GM19240 (cell line): ENCODE results near the gene MIGA1.
"Not testable (repeated sequence)": the region's sequence is repeated elsewhere in the genome, so short reads cannot be mapped to it uniquely, and the experiment has no call there.

Experiments used
- DNase-seq: peaks from one replicate; pipeline ENCODE4 v3.0.0; 2011; ENCODE audit warnings: low spot score; ENCODE audit not compliant: insufficient read length

The MIGA1 gene

DNA sequence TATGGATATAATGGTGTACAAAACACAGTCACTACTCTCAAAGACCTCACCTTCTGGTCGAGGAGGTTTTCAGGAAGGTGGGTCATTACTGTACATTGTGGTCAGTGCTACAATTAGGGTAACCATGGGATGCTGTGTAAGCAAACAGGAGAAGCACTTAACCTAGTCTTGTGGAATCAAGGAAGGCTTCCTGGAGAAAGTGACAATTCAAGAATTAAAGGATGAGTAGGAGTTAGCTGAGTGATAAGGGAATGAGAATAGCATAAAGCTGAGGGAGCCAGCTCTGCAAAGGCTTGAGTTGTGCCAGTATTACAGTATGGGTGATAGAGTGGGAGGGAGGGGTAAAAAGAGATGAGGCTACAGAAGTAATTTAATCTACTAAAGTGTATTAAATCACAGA, 126.2 kb downstream of the MIGA1 start:
- DNase-seq: no peak

DNA sequence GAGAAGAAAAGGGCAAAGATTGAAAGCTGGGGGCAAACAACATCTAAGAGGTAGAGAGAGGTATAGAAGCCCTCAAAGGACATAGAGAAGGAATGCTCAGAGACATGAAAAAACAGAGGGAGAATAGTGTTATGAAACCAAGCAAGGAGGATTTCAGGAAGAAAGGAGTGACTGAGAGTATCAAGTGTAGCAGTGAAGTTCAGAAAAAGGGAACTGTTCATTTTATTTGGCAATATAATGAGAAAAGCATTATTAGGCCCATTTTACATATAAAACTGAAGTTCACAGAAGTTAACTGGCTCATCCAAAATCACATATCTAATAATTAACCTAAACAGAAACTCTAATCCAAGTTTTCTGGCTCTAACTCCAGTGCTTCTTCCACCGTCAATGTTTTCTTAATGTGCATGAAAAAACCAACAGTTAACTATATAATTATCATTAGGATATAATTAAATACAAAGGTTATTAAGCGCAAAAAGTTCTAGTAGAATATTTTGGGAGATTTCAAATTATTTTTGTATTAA, 126.6 kb downstream of the MIGA1 start:
- DNase-seq: no peak

DNA sequence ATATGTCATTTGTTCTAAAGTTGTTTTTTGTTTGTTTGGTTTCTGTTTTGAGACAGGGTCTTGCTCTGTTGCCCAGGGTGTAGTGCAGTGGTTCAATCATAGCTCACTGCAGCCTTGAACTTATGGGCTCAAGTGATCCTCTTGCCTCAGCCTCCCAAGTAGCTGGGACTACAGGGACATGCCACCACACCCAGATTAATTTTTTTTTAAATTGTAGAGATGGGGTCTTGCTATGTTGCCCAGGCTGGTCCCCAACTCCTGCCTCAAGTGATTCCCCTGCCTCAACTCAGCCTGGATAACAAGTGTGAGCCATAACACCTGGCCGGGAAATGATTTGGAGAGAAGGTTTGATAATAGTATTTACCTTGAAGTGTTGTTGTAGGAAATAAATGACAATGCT, 127.2 kb downstream of the MIGA1 start:
- DNase-seq: no peak

DNA sequence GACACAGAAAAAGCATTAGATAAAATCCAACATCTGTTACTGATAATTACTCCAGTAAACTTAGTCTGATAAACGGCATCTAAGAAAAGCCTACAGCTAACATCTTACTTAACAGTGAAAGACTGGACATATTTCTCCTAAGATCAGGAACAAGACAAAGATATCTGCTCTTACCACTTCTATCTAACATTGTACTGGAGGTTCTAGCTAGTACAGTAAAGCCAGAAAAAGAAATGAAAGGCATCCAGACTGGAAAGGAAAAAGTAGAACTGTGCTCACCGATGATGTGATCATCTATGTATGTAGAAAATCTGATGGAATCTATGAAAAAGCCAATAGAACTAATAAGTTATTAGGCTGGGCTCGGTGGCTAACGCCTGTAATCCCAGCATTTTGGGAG, 130.7 kb downstream of the MIGA1 start:
- DNase-seq: no peak

DNA sequence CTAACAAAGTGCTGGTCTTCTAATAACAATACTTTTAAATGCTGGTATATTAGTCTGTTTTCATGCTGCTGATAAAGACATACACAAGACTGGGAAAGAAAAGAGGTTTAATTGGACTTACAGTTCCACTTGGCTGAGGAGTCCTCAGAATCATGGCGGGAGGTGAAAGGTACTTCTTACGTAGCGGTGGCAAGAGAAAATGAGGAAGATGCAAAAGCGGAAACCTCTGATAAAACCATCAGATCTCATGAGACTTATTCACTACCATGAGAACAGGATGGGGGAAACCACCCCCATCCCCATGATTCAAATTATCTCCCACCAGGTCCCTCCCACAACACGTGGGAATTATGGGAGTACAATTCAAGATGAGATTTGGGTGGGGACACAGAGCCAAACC, 139.5 kb downstream of the MIGA1 start:
- not testable (repeated sequence) for DNase-seq

DNA sequence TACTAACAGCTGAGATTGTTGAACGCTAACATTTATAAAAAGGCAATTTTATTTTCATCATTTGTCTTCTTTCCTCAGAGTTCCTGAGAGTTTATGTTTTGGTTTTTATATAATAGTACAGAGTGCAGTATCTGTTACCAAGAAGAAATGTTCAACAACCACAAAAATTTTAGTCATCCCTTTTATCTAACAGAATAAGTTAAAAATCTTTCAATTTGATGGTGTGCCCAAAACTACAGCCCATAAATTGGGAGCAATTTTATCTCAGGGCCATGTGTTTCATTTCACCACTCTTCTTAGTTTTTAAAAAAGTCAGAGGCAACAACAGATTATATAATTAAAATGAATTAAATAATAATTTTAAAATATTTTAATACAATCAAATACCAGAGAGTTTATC, 146.1 kb downstream of the MIGA1 start:
- no peak for DNase-seq

DNA sequence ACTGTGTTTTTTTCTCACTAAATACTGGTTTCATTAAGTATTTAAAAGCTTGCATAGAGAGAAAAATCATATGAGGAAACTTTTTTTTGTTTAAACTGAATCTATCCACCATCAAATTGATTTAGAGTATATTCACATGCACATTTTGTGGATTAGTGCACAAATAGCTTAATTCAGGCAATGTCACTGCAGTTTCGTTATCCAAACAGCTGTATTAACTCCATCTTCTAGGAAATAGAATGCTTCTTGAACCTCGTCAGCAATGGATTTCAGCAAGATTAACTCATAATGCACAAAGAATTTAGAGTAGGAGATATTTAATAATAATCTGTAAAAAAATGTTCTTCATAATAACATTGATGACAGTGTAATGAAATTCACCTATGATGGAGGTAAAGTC, 146.5 kb downstream of the MIGA1 start:
- DNase-seq: no peak

DNA sequence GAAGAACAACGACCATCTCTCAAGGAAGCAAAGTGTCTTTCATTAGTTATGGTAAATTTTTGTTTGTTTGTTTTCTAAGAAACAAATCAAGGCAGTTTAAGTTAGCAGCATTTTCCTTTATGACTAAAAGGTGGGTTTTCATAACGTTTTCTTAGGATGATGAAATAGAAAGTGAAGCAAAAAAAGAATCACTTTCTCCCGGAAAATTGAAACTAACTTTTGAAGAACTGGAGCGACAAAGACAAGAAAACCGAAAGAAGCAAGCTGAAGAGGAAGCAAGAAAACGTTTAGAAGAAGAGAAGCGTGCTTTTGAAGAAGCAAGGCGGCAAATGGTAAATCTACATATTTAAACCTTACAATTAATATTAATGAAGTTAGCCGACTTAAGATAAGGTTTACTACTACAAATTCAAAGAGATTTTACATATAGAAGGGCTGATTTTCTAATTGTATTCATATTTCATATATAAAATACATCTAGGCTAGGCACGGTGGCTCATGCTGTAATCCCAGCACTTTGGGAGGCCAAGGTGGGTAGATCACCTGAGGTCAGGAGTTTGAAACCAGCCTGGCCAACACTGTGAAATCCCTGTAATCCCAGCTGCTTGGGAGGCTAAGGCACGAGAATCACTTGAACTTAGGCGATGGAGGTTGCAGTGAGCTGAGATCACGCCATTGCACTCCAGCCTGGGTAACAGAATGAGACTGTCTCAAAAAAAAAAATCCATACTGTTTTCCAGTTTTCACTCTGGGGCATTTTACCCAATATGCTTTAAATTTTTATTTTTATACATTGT, 147.3 kb downstream of the MIGA1 start:
- DNase-seq: no peak

DNA sequence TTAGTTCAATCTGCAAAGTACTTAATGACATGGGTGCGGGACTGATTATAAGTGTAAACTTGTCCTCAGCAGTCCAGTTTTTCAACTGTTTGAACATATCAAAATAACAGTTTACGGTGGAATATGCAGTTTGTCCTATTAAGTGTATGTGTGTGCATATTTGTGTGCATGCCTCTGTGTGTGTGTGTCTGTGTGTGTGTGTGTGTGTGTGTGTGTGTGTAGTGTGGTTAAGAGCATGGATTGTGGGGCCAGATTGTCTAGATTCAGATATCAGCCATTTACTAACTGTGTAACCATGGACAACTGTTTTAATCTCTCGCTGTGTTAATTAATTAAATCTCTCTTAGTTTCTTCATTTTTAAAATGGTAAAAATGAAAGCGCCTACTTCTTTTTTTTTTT, 148.0 kb downstream of the MIGA1 start:
- DNase-seq: no peak
